ENCODE measurements around the gene VDR.

GRCh38 chr12:47860873-47861272 lies 43.9 kb downstream of the VDR start:
- TF ChIP-seq CTCF (IDR thresholded peaks at IDR 0.05) (no peak), POLR2A (IDR thresholded peaks at IDR 0.05) (no peak)
